Measurements from ENCODE around the gene SEC31B. TPM values are rescaled to one million over a fixed set of nuclear protein-coding genes. Genes with fewer than 3 reads are reported as not detected.

Gene SEC31B
- total RNA-seq, 2 experiments from 2014 or later = 164 to 172 TPM

- no peaks in the 10 kb centered on the region for H3K9me3 Mint-ChIP-seq (ENCODE audit: insufficient read depth)
Measured at GRCh38 chr10:100509241-100509840, 10.3 kb downstream of the SEC31B start.

GRCh38 chr10:100508691-100509150 is 10.9 kb downstream of the SEC31B start:
- Mint-ChIP-seq H3K27me3 (ENCODE audit: low read depth) (no peaks in the 10 kb centered on the region), H3K9me3 (ENCODE audit: insufficient read depth) (no peaks in the 10 kb centered on the region), H3K27ac (peak overlapping the region; percentile 94), H3K4me3 (peak overlapping the region; percentile 78), H3K36me3 (ENCODE audit: low read depth) (peaks cover 76% of the 10 kb centered on the region), H3K4me1 (ENCODE audit: low read depth) (peaks cover 87% of the 10 kb centered on the region)
- ATAC-seq = peak; percentile 58
- ChIA-PET CTCF (interaction anchor here (0.9 to 9.8 kb wide), 25 partner anchors 9 to 663 kb away, joined by 3 to 253 read pairs (median 8); partner anchors contain the start of genes HIF1AN, PKD2L1, SCD and SEC31B), POLR2A (interaction anchor here (0.7 to 9.0 kb wide), 24 partner anchors 9 to 494 kb away, joined by 3 to 102 read pairs (median 6); partner anchors contain the start of genes BLOC1S2, HIF1AN, PKD2L1 and SCD)
- DNase-seq = peak; percentile 80

More at GRCh38 chr10:100509241-100509840, 10.3 kb downstream of the SEC31B start:
- POLR2A ChIA-PET = interaction anchor here (0.9 to 9.0 kb wide), 23 partner anchors 9 to 222 kb away, joined by 3 to 102 read pairs (median 6); partner anchors contain the start of genes BLOC1S2, HIF1AN, PKD2L1 and SCD
- ATAC-seq (peak; percentile 52), DNase-seq (peak; percentile 89)
- Mint-ChIP-seq H3K4me1 (ENCODE audit: low read depth) (peaks cover 84% of the 10 kb centered on the region), H3K4me3 (peak overlapping the region; percentile 78), H3K36me3 (ENCODE audit: low read depth) (peaks cover 75% of the 10 kb centered on the region), H3K27ac (peak overlapping the region; percentile 94), H3K27me3 (ENCODE audit: low read depth) (no peaks in the 10 kb centered on the region)
- CTCF ChIA-PET = interaction anchor here (0.9 to 9.8 kb wide), 24 partner anchors 8 to 663 kb away, joined by 3 to 253 read pairs (median 10); partner anchors contain the start of genes HIF1AN, PKD2L1, SCD and SEC31B

GRCh38 chr10:100508266-100508665 is 11.4 kb downstream of the SEC31B start:
- Mint-ChIP-seq H3K9me3 (ENCODE audit: insufficient read depth) (no peaks in the 10 kb centered on the region), H3K36me3 (ENCODE audit: low read depth) (peaks cover 78% of the 10 kb centered on the region), H3K27ac (peak overlapping the region; percentile 94), H3K4me3 (peak overlapping the region; percentile 78), H3K4me1 (ENCODE audit: low read depth) (peaks cover 88% of the 10 kb centered on the region), H3K27me3 (ENCODE audit: low read depth) (no peaks in the 10 kb centered on the region)
- ChIA-PET CTCF (interaction anchor here (1.0 to 9.8 kb wide), 20 partner anchors 9 to 662 kb away, joined by 3 to 253 read pairs (median 16); partner anchors contain the start of genes HIF1AN, PKD2L1, SCD and SEC31B), POLR2A (interaction anchor here (0.7 to 9.0 kb wide), 20 partner anchors 8 to 495 kb away, joined by 3 to 102 read pairs (median 8); partner anchors contain the start of genes HIF1AN, SCD and SEC31B)
- DNase-seq = no peak
- peak; percentile 0 for ATAC-seq

GRCh38 chr10:100507357-100507732 is 12.3 kb downstream of the SEC31B start:
- H3K27me3 Mint-ChIP-seq (ENCODE audit: low read depth) = no peaks in the 10 kb centered on the region
- ATAC-seq (no peak), DNase-seq (no peak)
- H3K4me3 Mint-ChIP-seq = peak overlapping the region; percentile 78
- ChIA-PET POLR2A (interaction anchor here (0.6 to 9.0 kb wide), 9 partner anchors 9 to 160 kb away, joined by 3 to 102 read pairs (median 4); partner anchors contain the start of genes HIF1AN and SCD), CTCF (interaction anchor here (0.7 to 9.8 kb wide), 15 partner anchors 10 to 236 kb away, joined by 3 to 253 read pairs (median 23); partner anchors contain the start of genes SCD and SEC31B)
- no peaks in the 10 kb centered on the region for H3K9me3 Mint-ChIP-seq (ENCODE audit: insufficient read depth)
- peak overlapping the region; percentile 94 for H3K27ac Mint-ChIP-seq
- peaks cover 88% of the 10 kb centered on the region for H3K4me1 Mint-ChIP-seq (ENCODE audit: low read depth)
- peaks cover 77% of the 10 kb centered on the region for H3K36me3 Mint-ChIP-seq (ENCODE audit: low read depth)

GRCh38 chr10:100506596-100507356 is 12.9 kb downstream of the SEC31B start:
- no peaks in the 10 kb centered on the region for H3K9me3 Mint-ChIP-seq (ENCODE audit: insufficient read depth)
- peak overlapping the region; percentile 78 for H3K4me3 Mint-ChIP-seq
- peaks cover 88% of the 10 kb centered on the region for H3K4me1 Mint-ChIP-seq (ENCODE audit: low read depth)
- POLR2A ChIA-PET = interaction anchor here (0.6 to 9.0 kb wide), 10 partner anchors 8 to 160 kb away, joined by 3 to 102 read pairs (median 4); partner anchors contain the start of genes HIF1AN and SCD
- H3K27me3 Mint-ChIP-seq (ENCODE audit: low read depth) = no peaks in the 10 kb centered on the region
- DNase-seq = no peak
- ATAC-seq = no peak
- H3K27ac Mint-ChIP-seq = peak overlapping the region; percentile 94
- CTCF ChIA-PET = interaction anchor here (0.7 to 9.8 kb wide), 12 partner anchors 11 to 236 kb away, joined by 3 to 253 read pairs (median 35); partner anchors contain the start of genes SCD and SEC31B
- H3K36me3 Mint-ChIP-seq (ENCODE audit: low read depth) = peaks cover 77% of the 10 kb centered on the region

GRCh38 chr10:100505164-100505563 is 14.5 kb downstream of the SEC31B start:
- no peaks in the 10 kb centered on the region for H3K9me3 Mint-ChIP-seq (ENCODE audit: insufficient read depth)
- ChIA-PET CTCF (interaction anchor here (1.1 to 9.8 kb wide), 5 partner anchors 9 to 71 kb away, joined by 3 to 253 read pairs (median 117); no protein-coding TSS in a partner anchor), POLR2A (interaction anchor here (9.0 kb wide), 1 partner anchor 23 kb away, joined by 102 read pairs; no protein-coding TSS in a partner anchor)
- H3K4me3 Mint-ChIP-seq = peak overlapping the region; percentile 78
- H3K4me1 Mint-ChIP-seq (ENCODE audit: low read depth) = peaks cover 83% of the 10 kb centered on the region
- peak overlapping the region; percentile 94 for H3K27ac Mint-ChIP-seq
- H3K36me3 Mint-ChIP-seq (ENCODE audit: low read depth) = peaks cover 83% of the 10 kb centered on the region
- ATAC-seq (no peak), DNase-seq (no peak)
- no peaks in the 10 kb centered on the region for H3K27me3 Mint-ChIP-seq (ENCODE audit: low read depth)

GRCh38 chr10:100504096-100504495 is 15.6 kb downstream of the SEC31B start:
- no peaks in the 10 kb centered on the region for H3K9me3 Mint-ChIP-seq (ENCODE audit: insufficient read depth)
- no peaks in the 10 kb centered on the region for H3K27me3 Mint-ChIP-seq (ENCODE audit: low read depth)
- H3K4me3 Mint-ChIP-seq = no peak overlapping the region
- peaks cover 84% of the 10 kb centered on the region for H3K4me1 Mint-ChIP-seq (ENCODE audit: low read depth)
- ATAC-seq (no peak), DNase-seq (no peak)
- POLR2A ChIA-PET = interaction anchor here (9.0 kb wide), 1 partner anchor 22 kb away, joined by 102 read pairs; no protein-coding TSS in a partner anchor
- peaks cover 90% of the 10 kb centered on the region for H3K36me3 Mint-ChIP-seq (ENCODE audit: low read depth)
- peak overlapping the region; percentile 27 for H3K27ac Mint-ChIP-seq
- CTCF ChIA-PET = interaction anchor here (1.4 to 9.8 kb wide), 3 partner anchors 14 to 70 kb away, joined by 6 to 253 read pairs (median 165); no protein-coding TSS in a partner anchor

- Mint-ChIP-seq H3K36me3 (ENCODE audit: low read depth) (peaks cover 93% of the 10 kb centered on the region), H3K27ac (peak overlapping the region; percentile 77), H3K4me3 (no peak overlapping the region), H3K27me3 (ENCODE audit: low read depth) (no peaks in the 10 kb centered on the region), H3K4me1 (ENCODE audit: low read depth) (peaks cover 89% of the 10 kb centered on the region), H3K9me3 (ENCODE audit: insufficient read depth) (no peaks in the 10 kb centered on the region)
- ATAC-seq = no peak
- CTCF ChIA-PET = interaction anchor here (1.8 to 13.2 kb wide), 3 partner anchors 8 to 20 kb away, joined by 5 to 192 read pairs (median 26); no protein-coding TSS in a partner anchor
- POLR2A ChIA-PET = interaction anchor here (2.0 kb wide), 1 partner anchor 19 kb away, joined by 5 read pairs; no protein-coding TSS in a partner anchor
- no peak for DNase-seq
Measured at GRCh38 chr10:100502926-100503494, 16.7 kb downstream of the SEC31B start.

- Mint-ChIP-seq H3K4me1 (ENCODE audit: low read depth) (peaks cover 91% of the 10 kb centered on the region), H3K9me3 (ENCODE audit: insufficient read depth) (no peaks in the 10 kb centered on the region), H3K27me3 (ENCODE audit: low read depth) (no peaks in the 10 kb centered on the region), H3K27ac (peak overlapping the region; percentile 10), H3K4me3 (no peak overlapping the region), H3K36me3 (ENCODE audit: low read depth) (peaks cover 93% of the 10 kb centered on the region)
- no peak for DNase-seq
- ChIA-PET CTCF (interaction anchor here (1.3 to 13.2 kb wide), 6 partner anchors 8 to 68 kb away, joined by 3 to 192 read pairs (median 35); no protein-coding TSS in a partner anchor), POLR2A (interaction anchor here (2.0 to 2.6 kb wide), 2 partner anchors 10 to 18 kb away, joined by 5 to 8 read pairs; no protein-coding TSS in a partner anchor)
- no peak for ATAC-seq
Measured at GRCh38 chr10:100501423-100501822, 18.2 kb downstream of the SEC31B start.

- CTCF ChIA-PET = interaction anchor here (1.1 to 13.2 kb wide), 7 partner anchors 10 to 157 kb away, joined by 3 to 192 read pairs (median 33); no protein-coding TSS in a partner anchor
- Mint-ChIP-seq H3K36me3 (ENCODE audit: low read depth) (peaks cover 91% of the 10 kb centered on the region), H3K4me1 (ENCODE audit: low read depth) (peaks cover 73% of the 10 kb centered on the region), H3K27me3 (ENCODE audit: low read depth) (no peaks in the 10 kb centered on the region), H3K4me3 (no peak overlapping the region), H3K9me3 (ENCODE audit: insufficient read depth) (no peaks in the 10 kb centered on the region), H3K27ac (peak overlapping the region; percentile 84)
- peak; percentile 66 for ATAC-seq
- DNase-seq = peak; percentile 43
- POLR2A ChIA-PET = interaction anchor here (0.9 to 3.4 kb wide), 4 partner anchors 8 to 16 kb away, joined by 3 to 15 read pairs (median 3); no protein-coding TSS in a partner anchor
Measured at GRCh38 chr10:100498059-100498458, 21.6 kb downstream of the SEC31B start.
